ENCODE results near the gene SHISA9. TPM values are rescaled to one million over a fixed set of nuclear protein-coding genes. Genes with fewer than 3 reads are reported as not detected.

Gene SHISA9
- total and polyA plus RNA-seq, 4 donors = under 0.01 to 0.46 (median 0.07) TPM

- ATAC-seq (ENCODE audit: insufficient read depth, low FRiP score) (no peak), DNase-seq (no peak)
- no peak overlapping the region for H3K4me3 ChIP-seq
- 48 to 56% methylated on average over 2 of the region's 2 CpGs for WGBS, 2 donors
- TF ChIP-seq CTCF (IDR thresholded peaks at IDR 0.05; ENCODE audit: control extremely low read depth, extremely low read depth) = no peak
- no peak overlapping the region for H3K27ac ChIP-seq (ENCODE audit: low read depth in 1 of 2, low read length in 1 of 2)
- H3K9ac ChIP-seq (ENCODE audit: insufficient read depth in 1 of 2, low read length in 2 of 2) = no peak overlapping the region
- H3K4me1 ChIP-seq (ENCODE audit: control insufficient read depth in 5 of 5, insufficient read depth in 5 of 5, low read length in 5 of 5) = no peaks in the 10 kb centered on the region
- H3K36me3 ChIP-seq (ENCODE audit: control insufficient read depth in 4 of 4, insufficient read depth in 4 of 4, low read length in 4 of 4) = no peaks in the 10 kb centered on the region
- H3K27me3 ChIP-seq (ENCODE audit: control insufficient read depth in 3 of 3, insufficient read depth in 3 of 3, low read length in 2 of 3) = no peaks in the 10 kb centered on the region
- H3K9me3 ChIP-seq (ENCODE audit: control insufficient read depth in 4 of 4, insufficient read depth in 3 of 4, low read length in 3 of 4) = peaks cover 0 to 7% (median 3%) of the 10 kb centered on the region in 4 donors
These were observed 237.1 kb downstream of the SHISA9 start for GRCh38 chr16:13138528-13138927.

GRCh38 chr16:13139661-13140241, 238.4 kb downstream of the SHISA9 start:
- TF ChIP-seq CTCF (IDR thresholded peaks at IDR 0.05; ENCODE audit: control extremely low read depth, extremely low read depth) = no peak
- Histone ChIP-seq H3K9me3 (ENCODE audit: control insufficient read depth in 4 of 4, insufficient read depth in 3 of 4, low read length in 3 of 4) (peaks cover 0 to 5% (median under 1%) of the 10 kb centered on the region in 4 donors), H3K4me3 (no peak overlapping the region), H3K36me3 (ENCODE audit: control insufficient read depth in 4 of 4, insufficient read depth in 4 of 4, low read length in 4 of 4) (no peaks in the 10 kb centered on the region), H3K4me1 (ENCODE audit: control insufficient read depth in 5 of 5, insufficient read depth in 5 of 5, low read length in 5 of 5) (no peaks in the 10 kb centered on the region), H3K27me3 (ENCODE audit: control insufficient read depth in 3 of 3, insufficient read depth in 3 of 3, low read length in 2 of 3) (no peaks in the 10 kb centered on the region), H3K27ac (ENCODE audit: low read depth in 1 of 2, low read length in 1 of 2) (no peak overlapping the region), H3K9ac (ENCODE audit: insufficient read depth in 1 of 2, low read length in 2 of 2) (no peak overlapping the region)
- DNase-seq (no peak), ATAC-seq (ENCODE audit: insufficient read depth, low FRiP score) (no peak)
- WGBS, 2 donors = 74 to 93% methylated on average over 3 of the region's 3 CpGs

GRCh38 chr16:13143551-13143950, 242.2 kb downstream of the SHISA9 start:
- H3K27ac ChIP-seq (ENCODE audit: low read depth in 1 of 2, low read length in 1 of 2) = no peak overlapping the region
- no peaks in the 10 kb centered on the region for H3K4me1 ChIP-seq (ENCODE audit: control insufficient read depth in 5 of 5, insufficient read depth in 5 of 5, low read length in 5 of 5)
- ATAC-seq (ENCODE audit: insufficient read depth, low FRiP score) (no peak), DNase-seq (no peak)
- 93 to 96% methylated on average over 1 of the region's 1 CpG for WGBS, 2 donors
- no peaks in the 10 kb centered on the region for H3K36me3 ChIP-seq (ENCODE audit: control insufficient read depth in 4 of 4, insufficient read depth in 4 of 4, low read length in 4 of 4)
- no peak for TF ChIP-seq CTCF (IDR thresholded peaks at IDR 0.05; ENCODE audit: control extremely low read depth, extremely low read depth)
- H3K4me3 ChIP-seq = no peak overlapping the region
- no peak overlapping the region for H3K9ac ChIP-seq (ENCODE audit: insufficient read depth in 1 of 2, low read length in 2 of 2)
- H3K27me3 ChIP-seq (ENCODE audit: control insufficient read depth in 3 of 3, insufficient read depth in 3 of 3, low read length in 2 of 3) = no peaks in the 10 kb centered on the region
- peaks cover 0 to 4% (median 0%) of the 10 kb centered on the region in 4 donors for H3K9me3 ChIP-seq (ENCODE audit: control insufficient read depth in 4 of 4, insufficient read depth in 3 of 4, low read length in 3 of 4)

GRCh38 chr16:13146829-13147228, 245.4 kb downstream of the SHISA9 start:
- WGBS, 2 donors = 54 to 66% methylated on average over 2 of the region's 2 CpGs
- Histone ChIP-seq H3K27me3 (ENCODE audit: control insufficient read depth in 3 of 3, insufficient read depth in 3 of 3, low read length in 2 of 3) (no peaks in the 10 kb centered on the region), H3K9ac (ENCODE audit: insufficient read depth in 1 of 2, low read length in 2 of 2) (no peak overlapping the region), H3K4me1 (ENCODE audit: control insufficient read depth in 5 of 5, insufficient read depth in 5 of 5, low read length in 5 of 5) (no peaks in the 10 kb centered on the region), H3K27ac (ENCODE audit: low read depth in 1 of 2, low read length in 1 of 2) (no peak overlapping the region), H3K4me3 (no peak overlapping the region), H3K9me3 (ENCODE audit: control insufficient read depth in 4 of 4, insufficient read depth in 3 of 4, low read length in 3 of 4) (peaks cover 0 to 5% (median 0%) of the 10 kb centered on the region in 4 donors), H3K36me3 (ENCODE audit: control insufficient read depth in 4 of 4, insufficient read depth in 4 of 4, low read length in 4 of 4) (no peaks in the 10 kb centered on the region)
- ATAC-seq (ENCODE audit: insufficient read depth, low FRiP score) = no peak
- TF ChIP-seq CTCF (IDR thresholded peaks at IDR 0.05; ENCODE audit: control extremely low read depth, extremely low read depth) = no peak
- DNase-seq = no peak
